GM18519 (cell line): Measurements from ENCODE around the gene NFAM1.

ENCODE experiments used
- ATAC-seq: cut with Tn5 transposase; IDR thresholded peaks from one replicate; pipeline ENCODE4 v1.9.1; 2021; ENCODE audit warnings: mild to moderate bottlenecking, moderate library complexity; ENCODE audit not compliant: unreplicated experiment, low FRiP score

NFAM1 gene

GRCh38 chr22:42340829-42341383 is 91.3 kb downstream of the NFAM1 start:
- ATAC-seq: no peak

- ATAC-seq: no peak
Measured at GRCh38 chr22:42340150-42340549, 92.1 kb downstream of the NFAM1 start.

- no peak for ATAC-seq
Measured at GRCh38 chr22:42338479-42338878, 93.7 kb downstream of the NFAM1 start.

- no peak for ATAC-seq
Measured at GRCh38 chr22:42337356-42337755, 94.8 kb downstream of the NFAM1 start.

GRCh38 chr22:42336527-42337227 is 95.5 kb downstream of the NFAM1 start:
- no peak for ATAC-seq

- ATAC-seq: no peak
Measured at GRCh38 chr22:42335839-42336378, 96.3 kb downstream of the NFAM1 start.

- ATAC-seq: no peak
Measured at GRCh38 chr22:42334875-42335512, 97.2 kb downstream of the NFAM1 start.

- no peak for ATAC-seq
Measured at GRCh38 chr22:42333544-42333943, 98.7 kb downstream of the NFAM1 start.

GRCh38 chr22:42332089-42332488 is 100.1 kb downstream of the NFAM1 start:
- no peak for ATAC-seq

GRCh38 chr22:42331014-42331413 is 101.2 kb downstream of the NFAM1 start:
- ATAC-seq: no peak
